Measurements from ENCODE around the gene MCM8. TPM values are rescaled to one million over a fixed set of nuclear protein-coding genes. Genes with fewer than 3 reads are reported as not detected.

Gene MCM8
- total RNA-seq, 4 donors from 2014 or later, result 2.6 to 7.2 (median 5.9) TPM

DNA sequence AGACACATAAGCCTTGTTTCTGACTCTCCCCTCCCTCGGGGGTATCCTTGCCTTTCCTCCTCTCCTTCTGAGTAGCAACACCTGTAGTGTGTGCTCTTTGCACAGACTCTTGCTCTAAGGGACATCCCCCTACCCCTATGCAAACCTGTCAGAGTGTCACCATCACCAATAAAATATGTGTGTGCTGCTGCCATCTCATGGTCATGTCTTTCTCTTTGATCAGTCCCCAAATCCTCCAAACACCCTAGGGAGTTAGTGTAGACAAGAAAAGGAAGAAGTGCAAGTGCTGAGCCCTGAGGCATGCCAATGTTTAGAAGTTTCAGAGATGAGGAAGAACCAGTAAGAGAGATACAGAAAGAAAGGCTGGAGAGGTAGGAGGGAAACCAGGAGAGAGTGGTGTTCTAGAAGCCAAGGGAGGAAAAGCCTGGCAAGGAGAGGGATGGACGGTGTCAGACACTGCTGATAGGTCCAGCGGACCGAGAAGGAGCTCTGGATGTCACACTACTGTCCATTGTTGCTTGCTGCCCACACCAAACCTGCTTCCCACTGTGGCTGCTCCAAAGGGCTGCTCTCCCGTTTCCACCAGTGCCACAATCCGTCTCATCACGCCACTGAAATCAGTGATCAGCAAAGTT is 16.5 kb upstream of the MCM8 start:
- DNase-seq, result no peak
- intact Hi-C loops (cut with DNase I), result no loop called here
- no peak for TF ChIP-seq POLR2A (IDR thresholded peaks at IDR 0.05)
- TF ChIP-seq, protein P1, sequence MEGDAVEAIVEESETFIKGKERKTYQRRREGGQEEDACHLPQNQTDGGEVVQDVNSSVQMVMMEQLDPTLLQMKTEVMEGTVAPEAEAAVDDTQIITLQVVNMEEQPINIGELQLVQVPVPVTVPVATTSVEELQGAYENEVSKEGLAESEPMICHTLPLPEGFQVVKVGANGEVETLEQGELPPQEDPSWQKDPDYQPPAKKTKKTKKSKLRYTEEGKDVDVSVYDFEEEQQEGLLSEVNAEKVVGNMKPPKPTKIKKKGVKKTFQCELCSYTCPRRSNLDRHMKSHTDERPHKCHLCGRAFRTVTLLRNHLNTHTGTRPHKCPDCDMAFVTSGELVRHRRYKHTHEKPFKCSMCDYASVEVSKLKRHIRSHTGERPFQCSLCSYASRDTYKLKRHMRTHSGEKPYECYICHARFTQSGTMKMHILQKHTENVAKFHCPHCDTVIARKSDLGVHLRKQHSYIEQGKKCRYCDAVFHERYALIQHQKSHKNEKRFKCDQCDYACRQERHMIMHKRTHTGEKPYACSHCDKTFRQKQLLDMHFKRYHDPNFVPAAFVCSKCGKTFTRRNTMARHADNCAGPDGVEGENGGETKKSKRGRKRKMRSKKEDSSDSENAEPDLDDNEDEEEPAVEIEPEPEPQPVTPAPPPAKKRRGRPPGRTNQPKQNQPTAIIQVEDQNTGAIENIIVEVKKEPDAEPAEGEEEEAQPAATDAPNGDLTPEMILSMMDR (IDR thresholded peaks at IDR 0.05), result peak in 1 of 6 experiments; percentile 28
- H3K4me3 ChIP-seq, result no peak overlapping the region
- no peaks in the 10 kb centered on the region for H3K4me1 ChIP-seq
- H3K9me3 ChIP-seq, result no peaks in the 10 kb centered on the region
- no peak overlapping the region for H3K27ac ChIP-seq
- WGBS, 2 donors, result 51 to 59% methylated on average over 7 of the region's 7 CpGs
- H3K36me3 ChIP-seq, result peaks cover 0 to 21% (median 0%) of the 10 kb centered on the region in 3 donors
- no peaks in the 10 kb centered on the region for H3K27me3 ChIP-seq

DNA sequence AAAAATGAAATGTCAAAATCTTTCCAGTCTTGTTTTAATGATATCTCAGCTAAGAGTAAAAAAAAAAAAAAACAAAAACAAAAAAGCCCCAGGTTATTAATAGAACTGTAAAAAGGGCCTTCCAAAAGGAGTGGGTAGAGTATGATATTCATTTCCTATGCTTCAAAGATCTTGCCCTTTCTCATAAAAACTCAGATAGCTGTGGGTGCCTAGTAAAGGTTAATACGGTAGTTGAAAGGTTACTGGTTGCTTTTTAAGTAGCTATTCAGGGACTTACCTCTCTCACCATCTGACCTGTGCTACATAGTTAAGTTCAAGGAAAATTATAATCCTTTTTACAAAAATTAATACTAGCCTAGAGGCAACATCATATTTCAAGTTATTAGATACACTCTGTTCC is 15.1 kb upstream of the MCM8 start:
- no peak overlapping the region for H3K27ac ChIP-seq
- H3K36me3 ChIP-seq, result peaks cover 0 to 36% (median 10%) of the 10 kb centered on the region in 3 donors
- no peaks in the 10 kb centered on the region for H3K9me3 ChIP-seq
- H3K4me3 ChIP-seq, result no peak overlapping the region
- DNase-seq, result no peak
- 32 to 47% methylated on average over 1 of the region's 1 CpG for WGBS, 2 donors
- H3K27me3 ChIP-seq, result no peaks in the 10 kb centered on the region
- intact Hi-C loops (cut with DNase I), result no loop called here
- no peaks in the 10 kb centered on the region for H3K4me1 ChIP-seq
- TF ChIP-seq POLR2A (IDR thresholded peaks at IDR 0.05), result no peak
- TF ChIP-seq, protein P1 (IDR thresholded peaks at IDR 0.05), result no peak

DNA sequence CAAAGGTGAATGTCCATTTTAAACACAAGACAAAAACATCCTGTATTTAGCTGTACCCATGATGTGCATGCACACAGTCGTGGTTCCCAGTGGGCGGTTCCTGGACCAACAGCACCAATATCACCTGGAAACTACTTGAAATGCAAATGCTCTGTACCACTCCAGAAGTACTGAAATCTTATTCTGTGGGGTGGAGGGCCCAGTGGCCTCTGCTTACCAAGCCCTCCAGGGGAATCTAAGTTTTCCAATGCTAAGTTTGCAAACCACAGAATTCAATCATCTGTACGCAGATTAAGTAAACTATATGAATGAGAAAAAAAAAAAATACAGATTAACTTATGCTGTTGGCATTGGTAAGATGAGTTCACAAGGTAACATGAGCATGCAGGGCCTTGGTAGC is 14.2 kb upstream of the MCM8 start:
- Histone ChIP-seq H3K4me3 (no peak overlapping the region), H3K9me3 (no peaks in the 10 kb centered on the region), H3K4me1 (no peaks in the 10 kb centered on the region), H3K36me3 (peaks cover 6 to 45% (median 18%) of the 10 kb centered on the region in 3 donors), H3K27ac (no peak overlapping the region), H3K27me3 (no peaks in the 10 kb centered on the region)
- WGBS, 2 donors, result 66 to 74% methylated on average over 3 of the region's 3 CpGs
- TF ChIP-seq, protein P1 (IDR thresholded peaks at IDR 0.05), result no peak
- TF ChIP-seq POLR2A (IDR thresholded peaks at IDR 0.05), result no peak
- intact Hi-C loops (cut with DNase I), result no loop called here
- DNase-seq, result no peak

DNA sequence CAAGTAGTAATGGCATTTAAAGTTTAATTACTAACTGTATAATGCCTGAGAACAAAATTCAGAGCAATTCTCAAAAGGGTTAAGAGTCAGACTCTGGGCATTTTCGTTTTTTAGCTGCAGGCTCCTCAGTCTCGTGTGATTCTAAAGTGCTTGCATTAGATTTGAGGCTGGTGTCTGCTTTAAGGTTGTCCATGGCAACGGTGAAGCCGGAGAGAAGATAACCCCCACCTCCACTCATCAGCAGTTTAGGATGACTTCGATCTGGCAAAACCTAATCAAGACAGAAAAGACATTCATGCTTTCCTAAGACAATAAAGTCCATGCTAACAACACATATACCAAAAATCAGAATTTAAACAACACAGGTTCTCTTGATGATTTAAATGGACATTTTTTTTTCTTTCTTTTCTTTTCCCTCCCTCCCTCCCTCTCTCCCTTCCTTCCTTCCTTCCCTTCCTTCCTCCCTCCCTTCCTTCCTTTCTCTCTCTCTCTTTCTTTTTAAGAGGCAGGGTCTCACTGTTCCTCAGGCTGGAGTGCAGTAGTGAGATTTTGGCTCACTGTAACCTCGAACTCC is 11.9 kb upstream of the MCM8 start:
- 69 to 71% methylated on average over 6 of the region's 6 CpGs for WGBS, 2 donors
- Histone ChIP-seq H3K4me3 (no peak overlapping the region), H3K27ac (no peak overlapping the region), H3K9me3 (no peaks in the 10 kb centered on the region), H3K36me3 (peaks cover 16 to 68% (median 29%) of the 10 kb centered on the region in 3 donors), H3K4me1 (no peaks in the 10 kb centered on the region), H3K27me3 (no peaks in the 10 kb centered on the region)
- intact Hi-C loops (cut with DNase I), result no loop called here
- TF ChIP-seq POLR2A (IDR thresholded peaks at IDR 0.05), result no peak
- TF ChIP-seq, protein P1 (IDR thresholded peaks at IDR 0.05), result no peak
- DNase-seq, result no peak

DNA sequence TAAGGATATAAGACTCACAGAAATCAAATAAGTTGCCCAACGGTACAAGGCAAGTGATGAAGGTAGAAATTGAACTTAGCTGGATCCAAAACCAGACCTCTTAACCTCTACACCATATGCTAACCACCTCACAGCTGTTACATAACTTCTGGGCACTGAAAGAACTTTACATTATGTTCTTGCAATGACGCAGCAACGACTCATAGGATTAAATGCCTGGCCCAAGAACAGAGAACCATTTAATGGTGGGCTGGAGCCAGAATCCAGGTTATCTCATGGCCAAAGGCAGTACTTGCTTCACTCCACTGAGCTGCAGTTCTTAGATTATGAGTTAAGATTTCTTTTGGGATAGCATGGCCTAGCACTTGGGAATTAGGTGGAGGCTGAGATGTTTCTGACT is 4.5 kb upstream of the MCM8 start:
- intact Hi-C loops (cut with DNase I), result no loop called here
- H3K27ac ChIP-seq, result no peak overlapping the region
- H3K36me3 ChIP-seq, result peaks cover 14 to 74% (median 16%) of the 10 kb centered on the region in 3 donors
- 23 to 32% methylated on average over 3 of the region's 3 CpGs for WGBS, 2 donors
- H3K4me1 ChIP-seq, result peaks cover 7 to 33% (median 8%) of the 10 kb centered on the region in 3 donors
- H3K27me3 ChIP-seq, result no peaks in the 10 kb centered on the region
- H3K9me3 ChIP-seq, result no peaks in the 10 kb centered on the region
- no peak overlapping the region for H3K4me3 ChIP-seq
- TF ChIP-seq, protein P1 (IDR thresholded peaks at IDR 0.05), result no peak
- TF ChIP-seq POLR2A (IDR thresholded peaks at IDR 0.05), result no peak
- DNase-seq, result no peak

Data from esophagus squamous epithelium (tissue), 5 donors.